Measurements from ENCODE around the gene BRINP2.

The BRINP2 gene

GRCh38 chr1:177227978-177228692, 57.4 kb downstream of the BRINP2 start:
- no peak for DNase-seq

GRCh38 chr1:177228693-177229065, 57.9 kb downstream of the BRINP2 start:
- no peak for DNase-seq

- no peak for DNase-seq
Observed at GRCh38 chr1:177229781-177230180, 59.0 kb downstream of the BRINP2 start.

GRCh38 chr1:177230228-177231016, 59.7 kb downstream of the BRINP2 start:
- no peak for DNase-seq

- DNase-seq: no peak
Observed at GRCh38 chr1:177235350-177235749, 64.6 kb downstream of the BRINP2 start.

- no peak for DNase-seq
Observed at GRCh38 chr1:177236962-177237361, 66.2 kb downstream of the BRINP2 start.

GRCh38 chr1:177238967-177239366, 68.2 kb downstream of the BRINP2 start:
- no peak for DNase-seq

GRCh38 chr1:177239792-177240191, 69.0 kb downstream of the BRINP2 start:
- DNase-seq: no peak

GRCh38 chr1:177243773-177244172, 73.0 kb downstream of the BRINP2 start:
- DNase-seq: no peak

- no peak for DNase-seq
Observed at GRCh38 chr1:177246710-177247580, 76.2 kb downstream of the BRINP2 start.

GRCh38 chr1:177247623-177248176, 76.9 kb downstream of the BRINP2 start:
- DNase-seq: no peak

- DNase-seq: no peak
Observed at GRCh38 chr1:177248258-177248657, 77.5 kb downstream of the BRINP2 start.

- no peak for DNase-seq
Observed at GRCh38 chr1:177249231-177249630, 78.5 kb downstream of the BRINP2 start.

GRCh38 chr1:177252877-177253276, 82.1 kb downstream of the BRINP2 start:
- DNase-seq: no peak

GRCh38 chr1:177255411-177255810, 84.7 kb downstream of the BRINP2 start:
- DNase-seq: no peak

GRCh38 chr1:177256153-177257075, 85.7 kb downstream of the BRINP2 start:
- peak; percentile 77 for DNase-seq

- DNase-seq: no peak
Observed at GRCh38 chr1:177257128-177257527, 86.4 kb downstream of the BRINP2 start.

- DNase-seq: no peak
Observed at GRCh38 chr1:177257576-177257975, 86.8 kb downstream of the BRINP2 start.

- no peak for DNase-seq
Observed at GRCh38 chr1:177270863-177271262, 100.1 kb downstream of the BRINP2 start.

GRCh38 chr1:177273141-177273540, 102.4 kb downstream of the BRINP2 start:
- DNase-seq: no peak

GRCh38 chr1:177274687-177275211, 104.0 kb downstream of the BRINP2 start:
- no peak for DNase-seq

GRCh38 chr1:177275736-177276135, 105.0 kb downstream of the BRINP2 start:
- no peak for DNase-seq

Measured in OCI-M1 (cell line).